K562 (cell line): Measurements from ENCODE around the gene GADD45B. TPM values are rescaled to one million over a fixed set of nuclear protein-coding genes. Genes with fewer than 3 reads are reported as not detected.

ENCODE experiments used
- ARID1B ChIP-seq: fragments of 450-650 bp; IDR thresholded peaks from 2 replicates; pipeline ENCODE4 v1.6.1; 2016; ENCODE audit warnings: antibody characterized with exemption, mild to moderate bottlenecking, inconsistent platforms
- BRCA1 ChIP-seq, 2 experiments: fragments of 450-650 bp in 1 of 2; sonication (generic) in 1 of 2; formaldehyde crosslinking in 1 of 2; IDR thresholded peaks; 2 replicates each; pipeline versions ENCODE4 v1.5.0 to v1.6.1; 2017 to 2020; ENCODE audit warnings: mild to moderate bottlenecking in 1 of 2, missing genetic modification reagents in 1 of 2
- GABPB2 ChIP-seq: fragments of 250-450 bp; sonication (Bioruptor Pico); conservative IDR thresholded peaks from 2 replicates; pipeline ENCODE4 v1.5.1; 2021; ENCODE audit warnings: mild to moderate bottlenecking
- HDAC6 ChIP-seq: IDR thresholded peaks from 2 replicates; pipeline ENCODE4 v1.6.1; 2012; ENCODE audit warnings: low read depth, mild to moderate bottlenecking, control low read depth, inconsistent platforms, low read length, moderate library complexity
- HMG20B ChIP-seq: fragments of 250-450 bp; sonication (Bioruptor Pico); IDR thresholded peaks from 2 replicates; pipeline ENCODE4 v1.5.0; 2021; ENCODE audit warnings: mild to moderate bottlenecking
- RB1 ChIP-seq: fragments of 450-650 bp; IDR thresholded peaks from 2 replicates; pipeline ENCODE4 v1.6.1; 2017; ENCODE audit warnings: low read depth, mild to moderate bottlenecking
- SIN3A ChIP-seq, 2 experiments: fragments of 150-350 bp in 1 of 2; IDR thresholded peaks; 2 replicates each; pipeline ENCODE4 v1.6.1; 2011 to 2016; ENCODE audit warnings: borderline replicate concordance in 2 of 2, low read depth in 2 of 2, low read length in 2 of 2, mild to moderate bottlenecking in 2 of 2, moderate library complexity in 2 of 2; ENCODE audit not compliant: control insufficient read depth in 1 of 2
- SNRNP70 ChIP-seq: fragments of 200-400 bp; formaldehyde crosslinking; optimal IDR thresholded peaks from 2 replicates; pipeline ENCODE3; 2017; ENCODE audit warnings: low read depth, low read length
- SOX6 ChIP-seq: fragments of 450-650 bp; IDR thresholded peaks from 2 replicates; pipeline ENCODE4 v1.6.1; 2014; ENCODE audit warnings: mild to moderate bottlenecking
- TGIF2 ChIP-seq: sonication (generic); formaldehyde crosslinking; IDR thresholded peaks from 2 replicates; pipeline ENCODE4 v1.8.1; 2022; ENCODE audit warnings: mild to moderate bottlenecking, missing genetic modification reagents, moderate library complexity
- ZNF146 ChIP-seq: IDR thresholded peaks from one replicate; pipeline ENCODE4 v1.6.1; 2018; ENCODE audit warnings: missing compliant biosample characterization; ENCODE audit not compliant: unreplicated experiment
- ZNF217 ChIP-seq: sonication (generic); formaldehyde crosslinking; IDR thresholded peaks from 2 replicates; pipeline ENCODE4 v1.8.0; 2022; ENCODE audit warnings: mild to moderate bottlenecking, missing genetic modification reagents
- ZNF507 ChIP-seq: conservative IDR thresholded peaks from 2 replicates; pipeline ENCODE4 v1.6.1; 2017; ENCODE audit warnings: missing genetic modification characterization, missing compliant biosample characterization
- polyA plus RNA-seq, 8 experiments: library from polyadenylated mRNA; depleted of rRNA in 4 of 8; stranded (reverse) in 5 of 8; unstranded in 3 of 8; fragments of >200 nt; fragmentation: Nextera tagmentation in 2 of 8; fragmentation: Illumina TruSeq in 1 of 8; extraction: Ambion mirVana in 2 of 8; extraction: Trizol in 1 of 8; gene quantifications; 2 replicates each; pipeline versions ENCODE4 v1.2.1 to v1.2.3, GENCODE V29; 2011 to 2014; ENCODE audit warnings: inconsistent platforms in 1 of 8, missing spikeins in 1 of 8
- total RNA-seq, 7 experiments: library from RNA; depleted of rRNA in 6 of 7; stranded (reverse); fragments of >200 nt in 6 of 7; fragmentation: Illumina TruSeq in 2 of 7; extraction: Trizol in 2 of 7; gene quantifications; 2 replicates each; pipeline versions ENCODE4 v1.2.1 to v1.2.3, GENCODE V29; 2011 to 2021; ENCODE audit warnings: low replicate concordance in 1 of 7
- TF ChIP-seq, protein P1 (sequence below): fragments of 450-650 bp; IDR thresholded peaks from 2 replicates; pipeline ENCODE4 v1.7.0; 2016; ENCODE audit warnings: borderline replicate concordance
- TF ChIP-seq, protein P2 (sequence below), 2 experiments: fragments of 450-650 bp; formaldehyde crosslinking in 1 of 2; IDR thresholded peaks; 2 replicates each; pipeline versions ENCODE4 v1.4.0 to v1.6.1; 2014 to 2020; ENCODE audit warnings: mild to moderate bottlenecking in 2 of 2, borderline replicate concordance in 1 of 2, low read depth in 1 of 2
- TF ChIP-seq, protein P3 (sequence below): conservative IDR thresholded peaks from 2 replicates; pipeline ENCODE4 v1.6.1; 2011; ENCODE audit warnings: low read depth, mild to moderate bottlenecking, low read length; ENCODE audit not compliant: control insufficient read depth

Gene GADD45B
- total and polyA plus RNA-seq, 9 of the 15 experiments (the other 6 are each of a cell fraction or from before 2014, with no cell fraction given) = 0.06 to 4.1 (median 2.1) TPM

DNA sequence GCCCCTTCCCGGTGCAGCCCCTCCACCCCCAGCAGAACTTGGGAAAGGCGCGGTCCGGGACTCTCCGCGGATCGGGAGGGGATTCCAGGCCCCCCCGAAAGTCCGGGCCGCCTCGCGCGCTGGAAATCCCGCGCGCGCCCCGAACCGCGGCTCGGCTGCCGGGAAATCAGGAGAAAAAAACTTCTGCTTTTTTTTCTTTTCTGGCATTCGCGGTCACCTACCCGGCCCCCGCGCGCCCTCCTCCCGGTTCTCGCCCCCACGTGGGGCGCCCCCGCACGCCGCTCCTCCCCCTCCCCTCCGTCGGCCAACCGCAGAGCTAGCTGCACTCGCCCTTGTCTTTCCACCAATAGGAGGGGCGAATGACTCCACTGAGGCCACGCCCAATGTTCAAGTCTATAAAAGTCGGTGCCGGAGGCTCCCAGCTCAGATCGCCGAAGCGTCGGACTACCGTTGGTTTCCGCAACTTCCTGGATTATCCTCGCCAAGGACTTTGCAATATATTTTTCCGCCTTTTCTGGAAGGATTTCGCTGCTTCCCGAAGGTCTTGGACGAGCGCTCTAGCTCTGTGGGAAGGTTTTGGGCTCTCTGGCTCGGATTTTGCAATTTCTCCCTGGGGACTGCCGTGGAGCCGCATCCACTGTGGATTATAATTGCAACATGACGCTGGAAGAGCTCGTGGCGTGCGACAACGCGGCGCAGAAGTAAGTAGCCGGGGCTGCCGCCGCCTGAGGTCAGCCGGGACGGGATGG lies at the start of gene GADD45B (continued):
- TF ChIP-seq, protein P1, sequence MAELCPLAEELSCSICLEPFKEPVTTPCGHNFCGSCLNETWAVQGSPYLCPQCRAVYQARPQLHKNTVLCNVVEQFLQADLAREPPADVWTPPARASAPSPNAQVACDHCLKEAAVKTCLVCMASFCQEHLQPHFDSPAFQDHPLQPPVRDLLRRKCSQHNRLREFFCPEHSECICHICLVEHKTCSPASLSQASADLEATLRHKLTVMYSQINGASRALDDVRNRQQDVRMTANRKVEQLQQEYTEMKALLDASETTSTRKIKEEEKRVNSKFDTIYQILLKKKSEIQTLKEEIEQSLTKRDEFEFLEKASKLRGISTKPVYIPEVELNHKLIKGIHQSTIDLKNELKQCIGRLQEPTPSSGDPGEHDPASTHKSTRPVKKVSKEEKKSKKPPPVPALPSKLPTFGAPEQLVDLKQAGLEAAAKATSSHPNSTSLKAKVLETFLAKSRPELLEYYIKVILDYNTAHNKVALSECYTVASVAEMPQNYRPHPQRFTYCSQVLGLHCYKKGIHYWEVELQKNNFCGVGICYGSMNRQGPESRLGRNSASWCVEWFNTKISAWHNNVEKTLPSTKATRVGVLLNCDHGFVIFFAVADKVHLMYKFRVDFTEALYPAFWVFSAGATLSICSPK = no peak
- TF ChIP-seq TGIF2 (CRISPR knock-in tag) (no peak), SNRNP70 (no peak), ARID1B (0 out of 2 replicates have a peak, but pooled peaks have one; percentile 7), HDAC6 (peak; percentile 86; the same call in 1 of the 2 replicates), GABPB2 (CRISPR knock-in tag) (no peak), BRCA1 (IDR thresholded peaks at IDR 0.05) (no peak), BRCA1 (CRISPR knock-in tag; IDR thresholded peaks at IDR 0.05) (no peak), ZNF507 (tag) (no peak), SOX6 (peak; percentile 47; the same call in 1 of the 2 replicates), HMG20B (CRISPR knock-in tag) (no peak), SIN3A (IDR thresholded peaks at IDR 0.05; ENCODE audit: borderline replicate concordance in 2 of 2, control insufficient read depth in 1 of 2, low read depth in 2 of 2, low read length in 2 of 2) (peak in 1 of 2 experiments; percentile 31; a peak in 1 of 4 replicates), ZNF146 (no peak), RB1 (peak; percentile 21; the same call in 1 of the 2 replicates), ZNF217 (CRISPR knock-in tag) (no peak)
- TF ChIP-seq, protein P2, sequence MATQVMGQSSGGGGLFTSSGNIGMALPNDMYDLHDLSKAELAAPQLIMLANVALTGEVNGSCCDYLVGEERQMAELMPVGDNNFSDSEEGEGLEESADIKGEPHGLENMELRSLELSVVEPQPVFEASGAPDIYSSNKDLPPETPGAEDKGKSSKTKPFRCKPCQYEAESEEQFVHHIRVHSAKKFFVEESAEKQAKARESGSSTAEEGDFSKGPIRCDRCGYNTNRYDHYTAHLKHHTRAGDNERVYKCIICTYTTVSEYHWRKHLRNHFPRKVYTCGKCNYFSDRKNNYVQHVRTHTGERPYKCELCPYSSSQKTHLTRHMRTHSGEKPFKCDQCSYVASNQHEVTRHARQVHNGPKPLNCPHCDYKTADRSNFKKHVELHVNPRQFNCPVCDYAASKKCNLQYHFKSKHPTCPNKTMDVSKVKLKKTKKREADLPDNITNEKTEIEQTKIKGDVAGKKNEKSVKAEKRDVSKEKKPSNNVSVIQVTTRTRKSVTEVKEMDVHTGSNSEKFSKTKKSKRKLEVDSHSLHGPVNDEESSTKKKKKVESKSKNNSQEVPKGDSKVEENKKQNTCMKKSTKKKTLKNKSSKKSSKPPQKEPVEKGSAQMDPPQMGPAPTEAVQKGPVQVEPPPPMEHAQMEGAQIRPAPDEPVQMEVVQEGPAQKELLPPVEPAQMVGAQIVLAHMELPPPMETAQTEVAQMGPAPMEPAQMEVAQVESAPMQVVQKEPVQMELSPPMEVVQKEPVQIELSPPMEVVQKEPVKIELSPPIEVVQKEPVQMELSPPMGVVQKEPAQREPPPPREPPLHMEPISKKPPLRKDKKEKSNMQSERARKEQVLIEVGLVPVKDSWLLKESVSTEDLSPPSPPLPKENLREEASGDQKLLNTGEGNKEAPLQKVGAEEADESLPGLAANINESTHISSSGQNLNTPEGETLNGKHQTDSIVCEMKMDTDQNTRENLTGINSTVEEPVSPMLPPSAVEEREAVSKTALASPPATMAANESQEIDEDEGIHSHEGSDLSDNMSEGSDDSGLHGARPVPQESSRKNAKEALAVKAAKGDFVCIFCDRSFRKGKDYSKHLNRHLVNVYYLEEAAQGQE (IDR thresholded peaks at IDR 0.05; ENCODE audit: borderline replicate concordance) = peak; percentile 30; the same call in 1 of the 2 replicates
- TF ChIP-seq, protein P2 (CRISPR knock-in tag; IDR thresholded peaks at IDR 0.05; ENCODE audit: low read depth) = 0 out of 2 replicates have a peak, but pooled peaks have one; percentile 32
- TF ChIP-seq, protein P3, sequence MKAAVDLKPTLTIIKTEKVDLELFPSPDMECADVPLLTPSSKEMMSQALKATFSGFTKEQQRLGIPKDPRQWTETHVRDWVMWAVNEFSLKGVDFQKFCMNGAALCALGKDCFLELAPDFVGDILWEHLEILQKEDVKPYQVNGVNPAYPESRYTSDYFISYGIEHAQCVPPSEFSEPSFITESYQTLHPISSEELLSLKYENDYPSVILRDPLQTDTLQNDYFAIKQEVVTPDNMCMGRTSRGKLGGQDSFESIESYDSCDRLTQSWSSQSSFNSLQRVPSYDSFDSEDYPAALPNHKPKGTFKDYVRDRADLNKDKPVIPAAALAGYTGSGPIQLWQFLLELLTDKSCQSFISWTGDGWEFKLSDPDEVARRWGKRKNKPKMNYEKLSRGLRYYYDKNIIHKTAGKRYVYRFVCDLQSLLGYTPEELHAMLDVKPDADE = no peak; the same call in 1 of the 2 replicates
